DMS 273 (cell line): ENCODE data around the gene LRIT1.

Experiments
- DNase-seq: peaks from one replicate; lab custom pipeline; 2025; ENCODE audit not compliant: unreplicated experiment; lab: John Stamatoyannopoulos, UW

LRIT1 gene

DNA sequence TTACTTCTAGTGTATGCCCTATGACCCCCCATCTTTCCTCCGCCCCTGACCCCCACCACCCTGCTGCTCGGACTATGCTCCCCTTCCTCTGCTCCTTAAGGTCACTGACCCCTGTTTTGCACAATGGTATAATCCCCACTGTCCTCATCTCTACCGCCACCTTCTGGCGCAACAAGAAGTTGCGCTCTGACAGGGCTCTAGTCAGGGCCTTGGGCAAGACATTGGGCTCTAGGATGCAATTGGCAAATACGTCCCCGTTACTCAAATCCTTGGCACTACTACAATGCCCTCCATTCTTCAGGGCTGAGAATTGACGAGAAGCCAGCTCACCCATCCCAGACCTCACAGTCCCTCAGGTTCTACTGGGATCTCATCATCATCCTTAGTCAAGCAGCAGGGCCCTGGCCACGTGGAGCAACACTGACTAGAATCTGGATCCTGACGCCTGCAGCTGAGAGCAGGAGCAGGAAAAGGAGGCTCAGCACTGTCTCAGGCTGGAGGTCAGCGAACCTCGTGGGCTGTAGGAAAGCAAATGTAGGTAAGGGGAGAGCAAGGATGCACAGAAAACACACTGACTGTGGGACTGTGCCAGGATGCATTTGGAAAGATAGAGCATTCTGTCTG is 26.6 kb downstream of the LRIT1 start:
- peak; percentile 25 for DNase-seq

DNA sequence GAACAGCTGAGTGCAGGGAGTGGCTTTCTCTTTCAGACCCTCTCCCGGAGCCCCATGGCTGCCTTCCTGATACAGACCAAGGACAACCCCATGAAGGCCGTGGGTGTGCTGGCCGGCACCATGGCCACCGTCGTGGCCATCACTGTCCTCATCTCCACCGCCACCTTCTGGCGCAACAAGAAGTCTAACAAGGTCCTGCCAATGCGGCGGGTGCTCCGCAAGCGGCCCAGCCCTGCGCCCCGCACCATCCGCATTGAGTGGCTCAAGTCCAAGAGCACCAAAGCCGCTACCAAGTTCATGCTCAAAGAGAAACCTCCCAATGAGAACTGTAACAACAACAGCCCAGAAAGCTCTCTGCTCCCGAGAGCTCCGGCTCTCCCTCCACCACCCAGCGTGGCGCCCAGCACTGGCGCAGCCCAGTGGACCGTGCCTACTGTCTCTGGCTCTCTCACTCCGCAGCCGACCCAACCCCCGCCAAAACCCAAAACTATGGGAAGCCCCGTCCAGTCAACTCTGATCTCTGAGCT is 27.2 kb downstream of the LRIT1 start:
- DNase-seq = no peak

DNA sequence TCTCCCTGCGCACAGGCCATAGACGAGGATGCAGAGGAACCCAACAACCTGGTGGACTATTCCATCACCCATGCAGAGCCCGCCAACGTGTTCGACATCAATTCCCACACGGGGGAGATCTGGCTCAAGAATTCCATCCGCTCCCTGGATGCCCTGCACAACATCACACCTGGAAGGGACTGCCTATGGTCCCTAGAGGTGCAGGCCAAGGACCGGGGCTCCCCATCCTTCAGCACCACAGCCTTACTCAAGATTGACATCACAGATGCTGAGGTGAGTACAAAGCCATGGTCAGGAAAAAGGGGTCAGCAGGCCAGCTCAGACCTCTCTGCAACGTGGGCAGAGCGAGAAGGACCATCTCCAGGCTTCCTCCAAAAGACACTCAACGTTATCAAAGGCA is 28.3 kb downstream of the LRIT1 start:
- DNase-seq = no peak

DNA sequence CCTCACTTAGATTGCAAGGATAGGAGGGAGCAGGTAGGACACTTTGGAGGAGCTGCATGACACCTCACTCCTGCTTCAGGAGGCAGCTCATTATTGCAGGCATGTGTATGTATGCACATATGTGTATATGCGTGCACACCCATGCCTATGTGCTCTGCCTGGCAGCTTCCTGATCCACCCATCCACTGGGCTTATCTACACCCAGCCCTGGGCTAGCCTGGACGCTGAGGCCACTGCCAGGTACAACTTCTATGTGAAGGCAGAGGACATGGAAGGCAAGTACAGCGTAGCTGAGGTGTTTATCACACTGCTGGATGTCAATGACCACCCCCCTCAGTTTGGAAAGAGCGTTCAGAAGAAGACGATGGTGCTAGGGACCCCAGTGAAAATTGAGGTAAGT is 29.3 kb downstream of the LRIT1 start:
- DNase-seq = no peak

DNA sequence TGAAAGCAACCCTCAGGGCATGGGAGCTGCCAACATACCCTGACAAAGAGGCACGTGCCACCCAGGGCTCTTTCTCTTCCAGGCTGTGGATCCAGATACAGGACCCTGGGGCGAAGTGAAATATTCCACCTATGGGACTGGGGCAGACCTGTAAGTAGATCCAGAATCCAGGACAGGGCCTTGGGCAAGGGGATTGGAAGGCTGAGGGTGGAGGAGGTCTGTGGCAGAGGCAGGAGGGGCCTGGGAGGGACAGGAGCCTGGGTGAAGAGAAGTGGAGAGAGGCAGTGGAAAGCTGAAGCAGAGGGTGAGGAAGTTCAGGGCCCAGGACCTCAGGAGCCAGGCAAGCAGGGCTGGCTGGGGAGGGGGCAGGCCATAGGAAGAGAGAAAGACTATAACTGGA is 29.8 kb downstream of the LRIT1 start:
- no peak for DNase-seq

DNA sequence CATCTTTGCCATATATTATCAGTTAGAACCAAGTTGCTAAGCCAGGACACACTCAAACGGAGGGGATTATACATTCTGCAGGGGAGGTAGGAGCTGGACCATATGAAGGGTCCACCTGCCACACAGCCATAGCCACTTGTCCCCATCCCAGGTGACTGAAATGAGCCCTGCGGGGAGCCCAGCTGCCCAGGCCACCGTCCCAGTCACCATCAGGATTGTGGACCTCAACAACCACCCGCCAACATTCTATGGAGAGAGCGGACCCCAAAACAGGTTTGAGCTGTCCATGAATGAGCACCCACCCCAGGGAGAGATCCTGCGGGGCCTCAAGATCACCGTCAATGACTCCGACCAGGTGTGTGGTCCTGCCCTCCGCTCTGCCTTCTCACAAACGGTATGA is 33.3 kb downstream of the LRIT1 start:
- DNase-seq = no peak

DNA sequence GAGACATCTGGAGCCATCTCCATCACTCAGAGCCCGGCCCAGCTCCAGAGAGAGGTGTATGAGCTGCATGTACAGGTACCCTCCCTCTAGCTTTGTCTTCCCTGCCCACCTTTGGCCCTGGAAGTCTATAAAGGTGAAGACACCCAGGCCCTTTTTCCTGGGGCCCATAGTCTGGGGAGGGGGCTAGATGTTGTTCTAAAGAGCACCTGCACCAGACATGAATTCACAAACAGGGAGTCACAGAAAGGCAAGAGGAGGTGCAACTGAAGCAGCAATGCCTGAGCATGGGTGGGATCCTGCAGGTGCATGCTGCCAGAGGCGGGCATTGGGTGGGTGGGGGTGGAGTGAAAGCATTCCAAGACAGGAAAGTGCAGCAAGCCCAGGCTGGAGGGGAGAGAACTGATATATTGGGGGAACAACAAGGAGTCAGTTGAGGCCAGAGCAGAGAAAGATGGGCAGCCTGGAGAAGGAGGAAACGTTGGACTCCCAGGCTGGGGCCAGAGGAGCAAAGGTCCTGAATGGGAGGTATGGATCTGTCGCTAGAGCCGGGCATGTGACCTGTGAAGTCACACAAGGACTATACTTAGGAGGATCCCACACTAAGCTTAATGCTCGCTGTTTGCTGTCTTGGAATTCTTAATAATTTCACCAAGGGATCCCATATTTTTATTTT is 35.4 kb downstream of the LRIT1 start:
- no peak for DNase-seq

DNA sequence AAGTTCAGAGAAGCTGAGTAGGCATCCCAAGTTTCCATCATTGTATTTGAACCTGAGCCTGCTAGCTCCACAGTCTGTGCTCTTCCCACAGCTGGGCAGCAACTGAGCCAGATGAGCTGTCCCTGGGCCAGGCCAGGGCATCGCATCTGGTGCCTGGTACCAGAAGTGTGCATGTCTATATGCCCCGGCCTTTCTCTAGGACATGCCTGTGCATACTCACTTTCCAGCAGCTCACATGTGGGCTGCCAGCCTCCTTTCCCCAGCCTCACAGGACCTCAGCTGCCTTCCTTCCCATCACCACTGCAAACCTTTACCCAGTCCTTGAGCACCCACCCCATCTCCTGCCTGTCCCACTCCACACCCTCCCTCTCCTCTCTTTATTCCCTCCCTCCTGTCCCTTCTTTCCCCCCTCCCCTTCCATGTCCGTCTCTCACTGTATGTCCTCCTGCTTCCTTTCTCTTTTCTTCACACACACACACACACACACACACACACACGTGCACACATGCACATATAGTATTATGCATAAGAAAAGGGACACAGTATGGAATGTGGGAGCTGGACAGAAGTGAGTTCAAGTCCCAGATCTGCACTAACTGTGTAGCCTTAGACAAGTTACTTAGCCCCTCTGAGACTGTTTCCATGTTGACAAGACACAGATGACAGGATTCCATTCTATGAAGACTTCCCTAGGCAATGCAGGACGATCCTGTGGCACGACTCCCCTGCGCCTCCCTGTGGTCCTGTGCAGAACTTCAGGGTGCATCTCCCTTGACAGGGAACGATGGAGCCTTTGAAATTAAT is 36.1 kb downstream of the LRIT1 start:
- DNase-seq = peak; percentile 80

DNA sequence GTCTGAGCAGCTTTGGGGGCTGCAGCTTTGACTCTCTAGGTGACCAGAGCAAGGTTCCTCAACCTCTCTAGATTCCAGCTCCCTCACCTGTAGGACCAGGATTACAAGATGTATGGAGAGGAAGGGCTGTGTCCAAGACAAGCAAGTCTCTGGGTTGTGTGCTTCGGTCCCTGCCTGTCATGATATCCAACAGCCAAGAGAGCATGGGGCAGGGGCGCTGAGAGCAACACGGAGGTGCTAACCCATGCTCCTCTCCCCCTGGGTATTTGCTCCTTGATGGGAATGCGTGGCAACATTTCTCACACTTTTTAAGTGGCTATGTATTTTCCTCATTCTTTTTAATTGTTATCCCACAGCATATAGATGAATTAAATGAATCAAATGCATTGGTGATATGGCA is 36.7 kb downstream of the LRIT1 start:
- no peak for DNase-seq

DNA sequence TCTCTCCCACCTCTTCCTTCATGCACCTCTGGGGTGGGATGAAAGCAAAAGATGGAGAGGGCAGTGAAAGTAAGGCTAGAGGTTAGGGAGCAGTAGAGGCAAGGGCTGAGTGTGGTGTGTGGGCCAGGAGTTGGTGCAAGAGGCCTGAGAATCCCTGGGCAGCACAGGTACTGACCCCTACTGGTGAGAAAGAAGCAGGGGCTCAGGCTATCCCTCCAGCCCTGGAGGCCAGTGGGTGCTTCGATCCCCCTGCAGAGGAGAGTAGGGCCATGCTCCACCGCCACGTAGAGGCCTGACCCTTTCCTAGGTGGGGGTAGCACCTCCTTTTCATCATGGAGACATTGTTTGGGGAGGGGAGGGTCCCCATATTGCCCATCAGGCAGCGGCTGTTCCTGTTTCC is 37.2 kb downstream of the LRIT1 start:
- DNase-seq = peak; percentile 12

DNA sequence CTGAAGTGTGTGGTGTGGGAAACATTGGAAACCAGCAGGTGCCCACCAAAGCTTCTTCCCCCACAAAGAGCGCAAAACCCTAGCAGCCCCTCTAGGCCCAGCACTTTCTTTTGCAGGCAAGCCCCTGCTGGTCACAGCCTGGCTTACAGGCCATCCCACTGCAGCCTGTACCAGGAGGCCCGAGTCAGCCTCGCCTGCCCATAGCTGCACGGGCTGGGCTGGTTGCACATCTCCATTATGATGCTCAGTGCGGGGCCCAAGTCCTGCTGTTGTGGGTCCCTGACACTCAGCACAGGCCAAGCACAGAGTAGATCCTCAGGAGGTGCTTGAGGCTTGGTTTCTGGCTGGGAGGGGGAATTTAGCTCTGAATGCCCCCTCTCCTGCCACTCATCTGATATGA is 39.0 kb downstream of the LRIT1 start:
- DNase-seq = no peak

DNA sequence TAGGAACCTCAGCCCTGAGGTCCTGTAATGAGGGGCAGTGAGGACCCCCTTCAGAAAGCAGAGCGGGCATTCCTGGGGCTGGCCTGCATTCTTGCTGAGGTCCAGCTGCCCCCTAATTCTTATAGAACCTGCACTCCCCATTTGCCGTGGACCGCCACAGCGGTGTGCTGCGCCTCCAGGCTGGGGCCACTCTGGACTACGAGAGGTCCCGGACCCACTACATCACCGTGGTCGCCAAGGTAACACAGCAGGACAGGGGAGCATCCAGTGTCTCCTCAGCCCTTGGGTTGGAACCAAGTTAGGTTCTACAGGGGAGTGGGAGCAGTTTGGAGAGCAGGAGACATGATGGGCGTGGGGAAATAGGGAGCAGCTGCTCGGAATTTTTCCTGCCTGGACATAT is 39.7 kb downstream of the LRIT1 start:
- DNase-seq = no peak

DNA sequence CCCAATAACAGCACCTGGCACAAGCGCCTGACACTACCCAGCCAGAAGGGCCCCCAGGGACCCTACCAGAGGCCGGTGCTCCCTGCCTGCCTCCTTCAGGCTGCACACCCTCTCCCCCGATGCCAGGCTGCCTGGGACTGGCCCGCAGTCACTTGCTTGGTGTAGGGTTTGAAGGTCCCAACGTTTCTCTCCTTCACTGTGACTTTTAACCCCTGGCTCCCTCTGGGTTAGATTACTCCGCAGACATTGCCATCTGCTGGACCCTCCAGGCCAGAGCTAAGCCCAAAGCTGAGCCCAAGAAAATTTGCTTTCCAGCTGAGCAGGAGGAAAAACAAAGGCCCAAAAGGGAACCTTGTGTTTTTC is 40.1 kb downstream of the LRIT1 start:
- no peak for DNase-seq

DNA sequence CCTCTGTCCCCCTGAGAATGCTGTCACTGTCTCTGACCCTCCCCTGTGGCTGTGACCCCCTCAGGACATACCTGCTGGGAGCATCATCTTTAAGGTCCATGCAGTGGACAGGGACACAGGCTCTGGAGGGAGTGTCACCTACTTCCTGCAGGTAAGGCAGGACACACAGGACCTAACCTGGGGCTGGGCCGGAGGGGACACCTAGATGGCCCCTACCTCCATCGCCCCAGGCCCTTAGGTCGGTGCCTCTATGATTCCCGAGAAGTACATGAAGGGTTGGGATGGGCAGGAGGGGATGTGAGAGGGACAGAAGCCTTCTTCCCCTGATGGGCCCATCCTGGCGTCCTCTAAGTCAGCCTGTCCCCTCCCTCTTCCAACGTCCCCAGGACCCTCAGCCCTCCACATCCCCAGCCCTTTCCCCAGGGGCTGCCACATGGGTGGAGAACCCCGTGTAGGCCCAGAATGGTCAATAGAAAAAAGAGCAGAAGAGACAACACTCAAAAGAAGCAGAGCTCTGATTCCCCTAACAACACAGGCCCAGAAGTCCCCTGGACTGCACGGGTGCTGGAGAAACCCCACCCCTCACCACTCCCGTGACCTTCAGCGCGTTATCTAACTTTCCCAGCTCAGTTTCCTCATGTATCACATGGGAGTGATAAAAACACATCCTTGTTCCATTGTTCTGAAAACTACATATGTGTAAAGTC is 40.7 kb downstream of the LRIT1 start:
- no peak for DNase-seq

DNA sequence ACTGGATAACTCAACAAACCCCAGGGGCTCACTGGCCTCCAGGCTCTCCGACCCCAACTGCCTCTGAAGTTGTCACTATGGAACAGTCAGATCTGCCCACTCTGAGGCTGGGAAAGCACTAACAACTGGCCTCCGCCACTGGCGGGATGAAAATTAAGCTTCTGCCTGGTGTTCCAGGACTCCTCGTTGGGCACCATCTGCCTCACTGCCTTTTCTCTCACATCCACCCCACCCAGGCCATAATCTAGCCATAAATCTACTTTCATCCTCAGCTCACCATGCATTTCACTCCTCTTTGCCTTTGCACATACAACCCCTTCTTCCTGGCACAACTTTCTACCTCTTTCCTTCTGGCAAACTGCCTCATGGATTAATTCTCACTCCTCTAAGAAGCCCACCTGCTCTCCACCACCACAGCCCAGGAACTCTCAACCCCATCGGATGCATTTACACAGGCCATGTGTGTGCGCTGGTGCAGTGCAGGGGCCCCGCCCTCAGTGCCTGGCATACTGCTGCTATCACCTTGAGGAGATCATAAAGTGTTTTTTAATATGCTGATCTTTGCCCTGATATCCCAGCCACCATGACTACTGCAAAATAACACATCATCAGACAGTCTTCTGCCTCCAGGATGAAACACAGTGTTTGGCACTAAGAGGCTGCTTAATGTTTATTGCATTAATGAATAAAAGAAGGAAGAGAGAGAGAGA is 43.0 kb downstream of the LRIT1 start:
- DNase-seq = peak; percentile 65

DNA sequence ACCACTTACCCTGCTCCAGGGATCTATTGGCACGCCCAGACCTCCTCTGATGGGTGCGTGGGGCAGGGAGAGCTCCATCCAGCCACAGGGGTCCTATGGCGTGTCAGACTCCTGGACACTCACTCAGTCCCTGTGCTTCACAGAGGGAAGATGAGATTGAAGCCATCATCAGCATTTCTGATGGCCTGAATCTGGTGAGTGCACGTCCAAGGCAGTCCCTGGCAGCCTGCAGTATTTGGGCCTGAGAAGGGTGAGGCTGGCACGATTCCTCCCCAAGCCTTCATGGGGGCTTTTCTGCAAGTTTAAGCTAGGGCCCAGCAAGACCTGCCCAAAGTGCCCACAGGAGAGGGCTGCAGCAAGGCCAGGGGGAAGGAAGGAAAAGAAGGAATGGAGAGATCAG is 43.7 kb downstream of the LRIT1 start:
- DNase-seq = no peak

DNA sequence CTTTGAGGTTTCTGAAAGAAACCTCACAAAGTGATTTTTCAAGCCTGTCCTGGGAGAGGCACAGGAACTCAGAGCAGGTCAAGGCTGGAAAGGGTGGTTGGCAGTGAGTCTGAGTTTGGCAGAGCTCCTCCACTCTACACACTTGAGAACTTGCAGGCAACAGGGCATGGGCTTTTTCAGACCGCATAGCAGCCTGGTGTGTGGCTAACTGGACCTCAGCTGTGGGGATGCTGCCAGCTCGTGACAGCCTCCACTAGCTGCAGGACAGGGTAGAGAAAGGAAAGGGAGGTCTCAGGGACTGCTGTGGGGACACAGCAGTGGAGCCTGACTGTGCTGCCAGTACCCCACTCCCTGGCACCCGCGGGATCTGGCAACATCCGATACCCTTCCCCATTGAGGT is 44.4 kb downstream of the LRIT1 start:
- no peak for DNase-seq

DNA sequence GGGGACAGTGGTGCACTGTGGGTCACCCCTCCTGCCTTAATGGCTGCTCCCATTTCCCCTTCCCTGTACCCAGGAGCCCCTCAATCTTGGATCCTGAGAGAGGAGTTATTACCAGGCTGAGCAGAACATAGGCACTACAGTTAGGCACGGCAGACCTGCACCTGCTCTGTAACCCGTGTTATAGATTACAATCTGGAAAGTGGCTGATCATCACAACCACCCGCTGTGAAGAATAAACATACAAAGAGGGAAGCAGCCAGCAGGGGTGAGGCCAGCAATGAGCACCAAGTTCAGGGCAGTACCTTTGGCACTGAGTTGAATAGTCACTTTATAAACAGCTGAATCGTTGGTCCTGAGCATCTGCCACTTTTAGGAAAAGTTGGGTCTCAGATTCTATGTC is 45.3 kb downstream of the LRIT1 start:
- peak; percentile 52 for DNase-seq

DNA sequence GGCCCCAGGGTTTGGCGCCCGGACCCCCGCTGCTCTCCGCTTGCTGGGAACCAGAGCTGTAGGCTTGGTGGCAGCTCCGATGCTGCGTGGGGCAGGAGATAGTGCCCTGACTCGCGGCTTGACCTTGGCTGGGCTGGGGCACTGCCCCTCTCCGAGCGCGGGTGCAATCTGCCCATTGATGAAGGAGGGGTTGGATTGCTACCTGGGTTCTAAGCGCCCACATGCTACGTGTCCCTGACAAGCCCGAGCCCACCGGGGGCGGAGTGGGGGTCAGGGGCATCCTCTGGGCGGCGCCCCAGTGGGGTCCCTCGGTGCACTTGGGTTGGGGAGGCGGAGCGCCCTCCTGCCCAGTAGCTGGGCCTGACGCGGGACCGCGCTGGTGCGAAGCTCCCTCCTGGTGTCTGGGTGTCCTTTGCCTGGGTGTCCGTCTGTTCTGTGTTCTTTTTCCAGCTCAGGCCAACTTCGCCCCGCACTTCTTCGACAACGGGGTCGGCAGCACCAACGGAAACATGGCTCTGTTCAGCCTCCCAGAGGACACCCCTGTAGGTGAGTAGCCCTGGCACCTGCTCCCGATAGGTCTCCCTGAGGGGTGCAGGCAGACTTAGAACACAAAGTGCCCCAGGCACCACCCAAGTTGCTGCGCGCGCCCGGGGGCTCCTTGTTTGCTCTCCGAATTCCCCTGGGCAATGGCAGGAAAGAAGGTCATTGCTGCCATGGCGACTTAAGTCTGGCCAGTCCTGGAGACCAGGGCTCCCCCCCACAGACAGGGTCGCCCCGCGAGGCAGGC is 46.1 kb downstream of the LRIT1 start:
- no peak for DNase-seq

DNA sequence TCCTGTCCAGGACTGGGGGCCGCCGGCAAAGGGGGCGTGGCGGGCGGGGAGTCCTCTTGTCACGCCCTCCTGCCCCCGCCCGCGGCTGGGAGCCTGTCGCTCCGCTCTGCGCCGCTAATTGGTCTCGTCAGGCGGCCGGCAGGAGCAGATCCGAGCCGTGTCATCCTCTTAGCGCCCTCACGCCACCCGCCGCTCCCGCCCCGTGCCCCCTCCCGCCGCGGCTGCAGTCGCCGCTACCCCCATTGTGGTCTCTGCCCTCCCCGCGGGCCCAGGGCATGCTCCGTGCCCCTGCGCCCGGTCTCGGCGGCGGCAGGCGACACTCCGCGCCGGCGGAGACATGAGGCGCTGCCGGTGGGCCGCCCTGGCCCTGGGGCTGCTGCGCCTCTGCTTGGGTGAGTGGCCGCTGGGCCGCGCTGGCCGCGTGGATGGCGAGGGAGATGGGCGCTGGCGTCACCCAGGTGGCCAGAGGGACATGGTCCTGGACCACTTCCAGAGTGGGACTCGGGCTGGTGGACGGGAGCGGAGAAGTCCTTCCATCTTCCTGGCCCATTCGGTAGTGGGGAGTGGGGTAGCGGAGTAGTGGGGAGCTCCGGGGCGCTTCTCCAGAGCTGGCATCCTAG is 46.8 kb downstream of the LRIT1 start, which contains the start of gene CDHR1:
Gene CDHR1 (plus strand): TSS at position 114 of the 620 bp plus-strand sequence. CDS start 224 bp downstream, at position 338.
- DNase-seq = peak; percentile 59
